ENCODE measurements around the gene MPC1L.
"Not testable (repeated sequence)": the region's sequence is repeated elsewhere in the genome, so short reads cannot be mapped to it uniquely, and the experiment has no call there.

The MPC1L gene

DNA sequence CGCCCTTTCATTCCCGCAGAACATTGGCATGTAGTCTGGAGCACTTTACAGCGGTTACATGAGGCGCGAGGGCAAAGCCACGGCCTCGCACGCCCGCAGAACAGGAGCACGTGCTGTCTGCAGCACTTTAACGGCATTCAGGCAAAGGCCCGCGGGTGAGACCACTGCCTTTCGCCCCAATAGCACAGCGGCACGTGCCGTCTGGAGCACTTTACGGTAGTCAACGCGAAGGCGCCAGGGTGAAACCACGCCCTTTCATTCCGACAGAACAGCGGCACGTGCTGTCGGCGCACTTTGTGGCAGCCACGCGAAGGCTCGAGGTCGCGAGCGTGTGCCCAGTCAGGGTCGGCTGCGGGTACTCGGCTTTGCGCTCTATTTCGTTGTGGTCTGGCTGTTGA, at the start of gene MPC1L:
TSS of gene MPC1L (plus strand) at position 290 of the 398 bp plus-strand sequence. CDS start 138 bp downstream, outside the sequence.
- DNase-seq, result no peak

DNA sequence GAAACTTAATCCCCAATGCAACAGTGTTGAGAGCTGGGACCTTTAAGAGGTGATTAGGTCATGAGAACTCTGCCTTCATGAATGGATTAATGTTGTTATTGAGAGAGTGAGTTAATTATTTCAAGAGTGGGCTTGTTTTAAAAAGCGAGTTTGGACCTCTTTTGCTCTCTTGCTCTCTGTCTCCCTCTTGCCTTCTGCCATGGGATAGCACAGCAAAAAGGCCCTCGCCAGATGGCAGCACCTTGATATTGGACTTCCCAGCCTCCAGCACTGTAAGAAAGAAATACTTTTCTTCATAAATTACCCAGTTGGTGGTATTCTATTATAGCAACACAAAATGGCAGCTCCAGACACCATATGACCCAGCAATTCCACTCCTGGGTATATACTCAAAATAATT, 49.5 kb upstream of the MPC1L start:
- no peak for DNase-seq

GRCh38 chrX:40575411-40575810, 47.8 kb upstream of the MPC1L start:
- DNase-seq, result not testable (repeated sequence)

DNA sequence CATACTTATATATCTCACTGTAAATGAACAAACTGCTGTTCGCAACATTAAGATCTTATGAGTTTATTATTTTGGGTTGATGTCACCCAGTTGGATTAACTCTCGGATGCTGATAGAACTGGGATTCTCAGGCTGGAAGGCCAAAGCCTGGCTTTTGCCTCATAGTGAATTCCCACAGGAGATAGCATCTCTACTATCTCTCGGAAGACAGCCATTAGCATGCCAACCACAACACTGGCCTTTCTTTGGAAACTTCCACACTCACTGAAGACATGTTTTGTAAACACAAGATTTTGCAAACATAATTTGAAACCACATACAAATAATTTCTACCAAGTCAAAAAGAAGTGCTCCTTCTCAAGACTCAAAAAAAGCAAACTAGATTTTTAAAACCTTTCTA, 46.9 kb upstream of the MPC1L start:
- no peak for DNase-seq

- no peak for DNase-seq
These were observed 45.1 kb upstream of the MPC1L start for GRCh38 chrX:40578039-40578695.

DNA sequence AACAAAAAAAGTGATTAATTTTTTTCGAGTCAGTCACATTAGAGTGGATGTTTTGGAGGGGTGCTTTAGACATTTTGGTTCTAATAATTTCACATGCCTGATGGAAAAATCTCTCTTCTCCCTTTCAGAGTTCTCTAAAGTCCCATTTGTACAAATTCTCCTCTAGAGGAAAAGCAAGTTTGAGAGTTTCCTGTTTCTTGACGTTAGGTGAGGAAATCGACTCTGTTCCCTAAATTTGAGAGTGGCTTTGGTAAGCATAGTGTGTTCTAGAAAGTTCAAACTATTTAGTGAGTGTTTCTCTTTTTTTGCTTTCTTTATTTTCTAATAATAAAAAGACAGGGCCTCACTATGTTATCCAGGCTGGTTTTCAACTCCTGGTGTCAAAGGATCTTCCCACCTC, 44.1 kb upstream of the MPC1L start:
- DNase-seq, result no peak

DNA sequence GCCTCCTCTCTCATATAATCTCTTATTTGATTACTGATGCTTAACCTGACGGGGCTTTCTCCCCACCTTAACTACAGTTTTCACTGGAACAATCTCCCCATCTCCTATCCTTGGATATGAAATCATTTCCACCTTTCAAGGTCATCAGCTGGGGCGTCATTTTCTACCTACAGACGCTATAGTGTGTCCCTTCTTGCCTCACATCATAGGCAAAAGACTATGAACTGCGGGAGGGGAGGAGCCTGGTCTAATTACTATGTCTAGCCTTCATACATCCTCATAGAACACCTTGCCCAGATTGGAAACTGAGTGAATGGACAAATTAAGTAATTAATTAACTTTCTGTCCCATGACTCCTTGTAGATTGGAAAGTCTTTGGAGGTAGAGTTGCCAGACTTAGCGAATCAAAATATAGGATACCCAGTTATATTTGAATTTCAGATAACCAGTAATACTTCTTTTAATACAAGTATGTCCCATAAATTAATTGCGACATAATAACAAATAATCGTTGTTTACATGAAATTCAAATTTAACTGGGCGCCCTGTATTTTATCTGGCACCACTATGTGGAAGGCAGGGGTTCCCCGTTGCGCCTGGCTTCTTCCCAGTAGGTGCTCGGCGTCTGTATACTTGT, 43.2 kb upstream of the MPC1L start:
- DNase-seq, result peak in 1 of 2 experiments; percentile 4

- DNase-seq, result peak; percentile 92 to 96
These were observed 42.5 kb upstream of the MPC1L start, which contains the start of gene ATP6AP2 for GRCh38 chrX:40580537-40581335. ATP6AP2 (plus strand) TSS chrX:40580970; CDS start chrX:40581066, 96 bp downstream.

GRCh38 chrX:40581336-40581920, 41.8 kb upstream of the MPC1L start:
- no peak for DNase-seq

GRCh38 chrX:40582178-40582577, 41.0 kb upstream of the MPC1L start:
- not testable (repeated sequence) for DNase-seq

- no peak for DNase-seq
These were observed 40.4 kb upstream of the MPC1L start for GRCh38 chrX:40582811-40583210.

DNA sequence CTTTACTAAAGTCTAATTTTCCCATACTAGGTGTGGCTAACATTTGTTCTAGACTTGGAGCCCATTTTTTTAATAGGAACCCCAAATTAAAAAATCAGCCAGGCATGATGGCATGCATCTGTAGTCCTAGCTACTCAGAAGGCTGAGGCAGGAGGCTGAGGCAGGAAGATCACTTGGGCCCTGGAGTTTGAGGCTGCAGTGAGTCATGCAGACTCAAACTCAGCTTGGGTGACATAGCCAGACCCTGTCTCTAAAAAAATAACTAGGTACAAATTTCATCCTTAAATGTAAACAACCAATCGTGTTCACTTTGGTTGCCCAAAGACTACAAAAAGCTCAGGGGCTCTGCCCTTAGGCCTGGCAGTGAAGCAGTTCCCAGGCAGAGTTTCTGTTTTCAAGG, 35.6 kb upstream of the MPC1L start:
- not testable (repeated sequence) for DNase-seq

GRCh38 chrX:40589616-40590321, 33.5 kb upstream of the MPC1L start:
- DNase-seq, result not testable (repeated sequence)

GRCh38 chrX:40603446-40603845, 19.8 kb upstream of the MPC1L start:
- DNase-seq, result no peak

- DNase-seq, result no peak
These were observed 15.8 kb upstream of the MPC1L start for GRCh38 chrX:40607381-40607780.

- DNase-seq, result no peak
These were observed 10.7 kb upstream of the MPC1L start for GRCh38 chrX:40612511-40612910.

DNA sequence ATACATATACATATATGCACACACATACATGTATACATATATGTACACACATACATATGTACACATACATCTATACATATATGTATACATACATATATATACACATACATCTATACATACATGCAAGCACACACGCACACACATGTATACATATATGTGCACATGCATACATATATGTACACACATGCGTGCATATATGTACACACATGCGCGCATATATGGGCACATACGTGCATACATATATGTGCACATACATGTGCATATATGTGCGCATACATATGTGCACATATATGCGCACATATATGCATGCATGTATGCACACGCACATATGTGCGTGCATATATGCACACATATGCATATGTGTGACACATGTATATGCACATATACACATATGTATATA, 7.3 kb upstream of the MPC1L start:
- no peak for DNase-seq

DNA sequence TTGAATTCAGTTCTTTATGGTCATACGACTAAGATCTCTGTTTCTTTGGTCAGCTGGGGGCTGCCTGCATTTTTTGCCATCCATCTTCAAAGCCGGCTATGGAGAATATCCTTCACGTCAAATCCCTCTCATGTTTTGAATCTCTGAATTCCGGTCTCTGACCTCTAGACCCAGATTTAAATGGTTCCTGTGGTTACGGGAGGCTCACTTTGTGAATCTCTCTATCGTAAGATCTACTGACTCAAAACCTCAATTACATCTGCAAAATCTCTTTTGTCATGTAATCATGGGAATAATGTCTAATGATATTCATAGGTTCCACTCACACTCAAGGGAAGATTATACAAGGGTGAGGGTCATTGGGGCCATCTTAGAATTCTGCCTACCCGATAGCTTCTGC, 5.7 kb upstream of the MPC1L start:
- DNase-seq, result no peak

GRCh38 chrX:40622479-40623138, 619 bp upstream of the MPC1L start:
- DNase-seq, result no peak

DNA sequence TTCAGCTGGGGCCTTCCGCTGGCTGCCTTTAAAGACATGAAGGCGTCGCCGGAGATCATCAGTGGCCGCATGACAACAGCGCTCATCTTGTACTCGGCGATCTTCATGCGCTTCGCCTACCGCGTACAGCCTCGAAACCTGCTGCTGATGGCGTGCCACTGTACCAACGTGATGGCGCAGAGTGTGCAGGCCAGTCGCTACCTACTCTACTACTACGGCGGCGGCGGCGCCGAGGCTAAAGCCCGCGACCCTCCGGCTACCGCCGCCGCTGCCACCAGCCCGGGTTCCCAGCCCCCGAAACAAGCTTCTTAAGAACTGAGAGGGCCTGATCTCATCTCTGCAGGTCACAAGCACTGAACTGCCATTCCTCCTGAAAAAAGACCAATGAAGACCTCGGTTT, 437 bp downstream of the MPC1L start:
- no peak for DNase-seq

DNA sequence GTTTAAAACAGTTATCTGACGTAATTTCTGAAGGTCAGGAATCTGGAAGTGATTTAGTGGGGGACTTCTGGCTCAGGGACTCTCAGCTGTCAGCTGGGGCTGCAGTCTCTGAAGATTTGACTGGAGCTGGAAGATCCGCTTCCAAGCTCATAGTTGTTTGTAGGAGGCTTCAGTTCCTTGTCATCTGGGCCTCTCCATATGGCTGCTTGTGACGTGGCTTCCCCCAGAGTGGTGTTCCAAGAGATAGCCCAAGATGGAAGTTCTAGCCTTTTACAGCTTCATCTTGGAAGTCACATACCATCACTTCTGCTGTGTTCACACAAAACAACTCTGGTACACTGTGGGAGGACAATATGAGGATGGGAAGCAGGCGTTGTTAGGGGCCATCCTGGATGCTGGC, 2.1 kb downstream of the MPC1L start:
- DNase-seq, result no peak

GRCh38 chrX:40628506-40628905, 5.3 kb downstream of the MPC1L start:
- no peak for DNase-seq

Measured in NCI-H2081 (cell line).